ENCODE data around the gene SMYD4. TPM values are rescaled to one million over a fixed set of nuclear protein-coding genes. Genes with fewer than 3 reads are reported as not detected.
A peak's percentile ranks its signal among the peaks of the same experiment; 100 is the strongest.

SMYD4 gene, protein sequence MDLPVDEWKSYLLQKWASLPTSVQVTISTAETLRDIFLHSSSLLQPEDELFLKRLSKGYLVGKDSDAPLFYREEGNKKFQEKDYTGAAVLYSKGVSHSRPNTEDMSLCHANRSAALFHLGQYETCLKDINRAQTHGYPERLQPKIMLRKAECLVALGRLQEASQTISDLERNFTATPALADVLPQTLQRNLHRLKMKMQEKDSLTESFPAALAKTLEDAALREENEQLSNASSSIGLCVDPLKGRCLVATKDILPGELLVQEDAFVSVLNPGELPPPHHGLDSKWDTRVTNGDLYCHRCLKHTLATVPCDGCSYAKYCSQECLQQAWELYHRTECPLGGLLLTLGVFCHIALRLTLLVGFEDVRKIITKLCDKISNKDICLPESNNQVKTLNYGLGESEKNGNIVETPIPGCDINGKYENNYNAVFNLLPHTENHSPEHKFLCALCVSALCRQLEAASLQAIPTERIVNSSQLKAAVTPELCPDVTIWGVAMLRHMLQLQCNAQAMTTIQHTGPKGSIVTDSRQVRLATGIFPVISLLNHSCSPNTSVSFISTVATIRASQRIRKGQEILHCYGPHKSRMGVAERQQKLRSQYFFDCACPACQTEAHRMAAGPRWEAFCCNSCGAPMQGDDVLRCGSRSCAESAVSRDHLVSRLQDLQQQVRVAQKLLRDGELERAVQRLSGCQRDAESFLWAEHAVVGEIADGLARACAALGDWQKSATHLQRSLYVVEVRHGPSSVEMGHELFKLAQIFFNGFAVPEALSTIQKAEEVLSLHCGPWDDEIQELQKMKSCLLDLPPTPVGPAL
- 8.7 and 11.6 TPM in 2 replicates for total RNA-seq
- 5.1 and 5.8 TPM in 2 replicates for polyA plus RNA-seq
- polyA plus RNA-seq (2012), result 4.7 and 4.8 TPM in 2 replicates
- polyA minus RNA-seq (ENCODE audit: low replicate concordance), result 7.2 and 18.1 TPM in 2 replicates

DNA sequence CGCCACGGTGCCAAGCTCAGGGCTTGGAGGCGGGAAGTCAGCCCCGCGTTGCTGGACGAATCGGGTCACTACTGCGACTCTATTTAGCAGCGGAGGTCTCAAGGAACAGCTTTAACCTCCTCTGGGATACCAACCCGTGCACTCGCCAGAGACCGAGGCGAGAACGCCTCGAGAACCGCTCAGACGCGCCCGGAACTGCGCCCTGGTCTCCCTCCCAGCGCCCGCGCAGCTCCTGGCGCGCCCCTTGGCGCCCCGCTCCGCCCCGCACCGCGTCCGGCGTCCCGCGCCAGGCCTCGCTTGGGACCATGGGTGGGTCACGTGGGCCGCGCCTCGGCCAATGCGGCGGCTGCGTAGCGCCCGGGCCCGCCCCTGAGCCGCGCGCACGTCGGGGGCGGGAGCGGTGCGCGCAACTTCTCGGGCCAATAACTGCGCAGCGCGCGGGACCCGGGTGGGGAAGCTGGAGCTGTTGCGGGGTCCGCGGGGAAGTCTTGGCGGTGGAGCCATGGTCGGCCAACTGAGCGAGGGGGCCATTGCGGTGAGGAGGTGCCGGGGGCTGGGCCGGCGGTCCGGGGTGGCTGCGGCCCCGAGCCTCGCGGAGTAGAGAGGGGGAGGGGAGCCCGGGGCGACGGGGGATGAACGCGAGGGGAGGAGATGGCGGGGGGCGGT is at the start of gene SMYD4, which contains the start of gene RPA1:
Gene SMYD4, minus strand, starts transcription at position 311 of the 666 bp plus-strand sequence. CDS start 1,908 bp downstream, outside the sequence.
Gene RPA1, plus strand, starts transcription at position 414 of the 666 bp plus-strand sequence. Its CDS starts 89 bp downstream, at position 503.
- H3K4me1 ChIP-seq (ENCODE audit: control insufficient read depth, extremely low read depth, insufficient read depth, low read length), result no peaks in the 10 kb centered on the region
- H2AFZ ChIP-seq (ENCODE audit: low read length), result peak within 1 kb of the TSS; percentile 85
- peak within 1 kb of the TSS; percentile 64 for H3K27ac ChIP-seq (ENCODE audit: insufficient read depth, low read length)
- H3K9me3 ChIP-seq (ENCODE audit: control insufficient read depth, insufficient read depth, low read depth, low read length), result no peaks in the 10 kb centered on the region
- H3K27me3 ChIP-seq (ENCODE audit: control insufficient read depth, insufficient read depth, low read length), result no peaks in the 10 kb centered on the region
- peak within 1 kb of the TSS; percentile 75 to 93 (median 82) for H3K4me3 ChIP-seq (replicated peaks in 1 of 4; ENCODE audit: control extremely low read depth in 1 of 4, insufficient read depth in 1 of 4, low read depth in 3 of 4, low read length in 4 of 4)
- TF ChIP-seq CTCF (conservative IDR thresholded peaks at IDR 0.05 in 1 of 2, IDR thresholded peaks at IDR 0.05 in 1 of 2; ENCODE audit: low read depth in 1 of 2, low read length in 2 of 2), result no peak
- no peak for TF ChIP-seq EZH2 (IDR thresholded peaks at IDR 0.05; ENCODE audit: low read length, missing control alignments)
- peaks cover 35% of the 10 kb centered on the region for H3K79me2 ChIP-seq (ENCODE audit: control insufficient read depth, insufficient read depth, low read length)
- peak within 1 kb of the TSS; percentile 97 for H3K4me2 ChIP-seq (ENCODE audit: extremely low read depth, insufficient read depth, low read length)
- no peaks in the 10 kb centered on the region for H4K20me1 ChIP-seq (ENCODE audit: control insufficient read depth, extremely low read depth, insufficient read depth, low read length)
- peak within 1 kb of the TSS; percentile 74 for H3K9ac ChIP-seq (ENCODE audit: insufficient read depth, low read length)
- H3K36me3 ChIP-seq (ENCODE audit: control insufficient read depth, insufficient read depth, low read length), result no peaks in the 10 kb centered on the region
- DNase-seq (ENCODE audit: low read depth in 2 of 2), result peak; percentile 83 to 85

DNA sequence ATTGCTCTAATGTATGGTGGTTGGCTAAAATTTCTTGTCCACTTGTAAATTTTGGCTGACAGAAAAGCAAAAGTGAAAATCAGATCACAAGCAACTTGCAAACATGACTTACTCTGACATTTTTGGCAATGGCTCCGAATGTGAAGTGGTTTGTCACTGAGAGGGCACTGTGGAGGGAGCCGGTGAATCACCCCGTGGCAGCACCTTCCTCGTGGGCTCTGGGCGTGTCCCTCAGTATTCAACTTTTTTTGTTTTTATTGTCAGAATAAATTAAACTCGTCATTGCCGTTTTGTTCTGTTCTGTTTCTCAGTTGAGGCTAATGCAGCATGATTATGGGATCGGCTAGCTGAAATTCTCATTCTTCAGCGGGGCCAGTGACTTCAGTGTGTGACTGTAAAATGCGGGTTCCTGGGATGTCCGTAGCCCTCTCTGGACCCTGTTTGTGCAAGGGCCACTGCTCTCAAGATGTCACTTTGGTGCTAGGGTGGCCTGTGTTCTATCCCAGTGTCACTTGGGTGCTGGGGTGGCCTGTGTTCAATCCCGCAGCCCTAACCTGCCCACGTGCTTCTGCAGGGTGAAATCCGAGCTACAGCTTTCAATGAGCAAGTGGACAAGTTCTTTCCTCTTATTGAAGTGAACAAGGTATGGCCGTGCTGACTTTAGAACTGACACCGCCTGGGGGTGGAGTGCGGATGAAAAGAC is 48.9 kb upstream of the SMYD4 start:
- H3K4me1 ChIP-seq (ENCODE audit: control insufficient read depth, extremely low read depth, insufficient read depth, low read length), result no peaks in the 10 kb centered on the region
- H3K79me2 ChIP-seq (ENCODE audit: control insufficient read depth, insufficient read depth, low read length), result no peaks in the 10 kb centered on the region
- no peaks in the 10 kb centered on the region for H3K9me3 ChIP-seq (ENCODE audit: control insufficient read depth, insufficient read depth, low read depth, low read length)
- no peaks in the 10 kb centered on the region for H4K20me1 ChIP-seq (ENCODE audit: control insufficient read depth, extremely low read depth, insufficient read depth, low read length)
- TF ChIP-seq EZH2 (IDR thresholded peaks at IDR 0.05; ENCODE audit: low read length, missing control alignments) (no peak), CTCF (conservative IDR thresholded peaks at IDR 0.05 in 1 of 2, IDR thresholded peaks at IDR 0.05 in 1 of 2; ENCODE audit: low read depth in 1 of 2, low read length in 2 of 2) (no peak)
- H3K36me3 ChIP-seq (ENCODE audit: control insufficient read depth, insufficient read depth, low read length), result peaks cover 12% of the 10 kb centered on the region
- no peak overlapping the region for H3K27ac ChIP-seq (ENCODE audit: insufficient read depth, low read length)
- no peak overlapping the region for H3K4me2 ChIP-seq (ENCODE audit: extremely low read depth, insufficient read depth, low read length)
- H3K9ac ChIP-seq (ENCODE audit: insufficient read depth, low read length), result no peak overlapping the region
- H2AFZ ChIP-seq (ENCODE audit: low read length), result no peak overlapping the region
- no peaks in the 10 kb centered on the region for H3K27me3 ChIP-seq (ENCODE audit: control insufficient read depth, insufficient read depth, low read length)
- H3K4me3 ChIP-seq (replicated peaks in 1 of 4; ENCODE audit: control extremely low read depth in 1 of 4, insufficient read depth in 1 of 4, low read depth in 3 of 4, low read length in 4 of 4), result no peak overlapping the region
- peak in 1 of 2 donors; percentile 44 for DNase-seq (ENCODE audit: low read depth in 2 of 2)

Data from fibroblast of lung (primary cell).